HepG2 (cell line): Measurements from ENCODE around the gene PPP1R13B. TPM values are rescaled to one million over a fixed set of nuclear protein-coding genes. Genes with fewer than 3 reads are reported as not detected.
A peak's percentile ranks its signal among the peaks of the same experiment; 100 is the strongest.

Source experiments
- CBX5 ChIP-seq: sonication (generic); formaldehyde crosslinking; IDR thresholded peaks from 2 replicates; pipeline ENCODE4 v1.4.0; 2020; ENCODE audit warnings: missing genetic modification reagents, borderline replicate concordance
- DNMT3B ChIP-seq: conservative IDR thresholded peaks from 2 replicates; pipeline ENCODE4 v1.6.1; 2016; ENCODE audit warnings: missing biosample characterization, control low read depth
- FOXA1 ChIP-seq, 2 experiments: fragments of 450-650 bp in 1 of 2; sonication (generic) in 1 of 2; formaldehyde crosslinking in 1 of 2; IDR thresholded peaks; 2 replicates each; pipeline versions ENCODE4 v1.4.0 to v1.6.1; 2016 to 2020; ENCODE audit warnings: missing genetic modification reagents in 1 of 2
- HCFC1 ChIP-seq: fragments of 150-350 bp; IDR thresholded peaks from 2 replicates; pipeline ENCODE4 v1.6.1; 2014; ENCODE audit warnings: low read depth, low read length
- KMT2A ChIP-seq: sonication (generic); formaldehyde crosslinking; IDR thresholded peaks from 2 replicates; pipeline ENCODE4 v1.4.0; 2020; ENCODE audit warnings: missing genetic modification reagents
- RCOR2 ChIP-seq: IDR thresholded peaks from 2 replicates; pipeline ENCODE4 v1.6.1; 2016; ENCODE audit warnings: missing biosample characterization, missing genetic modification reagents
- SIX4 ChIP-seq: sonication (generic); formaldehyde crosslinking; IDR thresholded peaks from 2 replicates; pipeline ENCODE4 v1.4.0; 2020; ENCODE audit warnings: missing genetic modification reagents
- SMARCC2 ChIP-seq: fragments of 450-650 bp; IDR thresholded peaks from 2 replicates; pipeline ENCODE4 v1.6.1; 2017; ENCODE audit warnings: antibody characterized with exemption, mild to moderate bottlenecking
- THYN1 ChIP-seq: sonication (generic); formaldehyde crosslinking; IDR thresholded peaks from 2 replicates; pipeline ENCODE4 v1.8.1; 2023; ENCODE audit warnings: low read depth, mild to moderate bottlenecking, moderate library complexity, missing genetic modification reagents, borderline replicate concordance
- WIZ ChIP-seq: sonication (generic); formaldehyde crosslinking; IDR thresholded peaks from 2 replicates; pipeline ENCODE4 v1.5.1; 2020; ENCODE audit warnings: mild to moderate bottlenecking, missing genetic modification reagents
- ZMYM4 ChIP-seq: sonication (generic); formaldehyde crosslinking; IDR thresholded peaks from 2 replicates; pipeline ENCODE4 v1.8.1; 2023; ENCODE audit warnings: mild to moderate bottlenecking, missing genetic modification reagents
- polyA plus RNA-seq, 8 experiments: library from polyadenylated mRNA; depleted of rRNA in 3 of 8; stranded (reverse) in 7 of 8; unstranded in 1 of 8; fragments of >200 nt; fragmentation: Illumina TruSeq in 4 of 8; extraction: Trizol in 4 of 8; gene quantifications; 2 replicates each; pipeline versions ENCODE4 v1.2.1 to v1.2.3, GENCODE V29; 2011 to 2016; ENCODE audit warnings: low read depth in 4 of 8, missing spikeins in 1 of 8, mixed read lengths in 1 of 8; ENCODE audit not compliant: insufficient read depth in 1 of 8
- total RNA-seq, 5 experiments: library from RNA; depleted of rRNA; stranded (reverse); fragments of >200 nt; fragmentation: Illumina TruSeq; extraction: Trizol; gene quantifications; 2 replicates each; pipeline ENCODE4 v1.2.3, GENCODE V29; 2016; ENCODE audit warnings: low read depth in 1 of 5
- TF ChIP-seq, protein P1 (sequence below): sonication (generic); formaldehyde crosslinking; IDR thresholded peaks from 2 replicates; pipeline ENCODE4 v1.5.0; 2020; ENCODE audit warnings: mild to moderate bottlenecking, missing genetic modification reagents, borderline replicate concordance
- TF ChIP-seq, protein P2 (sequence below): sonication (generic); formaldehyde crosslinking; IDR thresholded peaks from 2 replicates; pipeline ENCODE4 v1.4.0; 2020; ENCODE audit warnings: mild to moderate bottlenecking, missing genetic modification reagents, borderline replicate concordance
- TF ChIP-seq, protein P3 (sequence below): sonication (generic); formaldehyde crosslinking; IDR thresholded peaks from 2 replicates; pipeline ENCODE4 v1.4.0; 2020; ENCODE audit warnings: mild to moderate bottlenecking, missing genetic modification reagents, borderline replicate concordance

PPP1R13B gene
- total and polyA plus RNA-seq, 2 of the 13 experiments (the other 11 are each of a cell fraction or from before 2014, with no cell fraction given), result 4.6 to 9.4 TPM

GRCh38 chr14:103854822-103855733 lies 7.7 kb upstream of the PPP1R13B start (continued):
- no peak for TF ChIP-seq THYN1
- no peak for TF ChIP-seq KMT2A (CRISPR knock-in tag)
- no peak for TF ChIP-seq SMARCC2
- TF ChIP-seq RCOR2 (CRISPR knock-in tag), result no peak
- TF ChIP-seq, protein P1, sequence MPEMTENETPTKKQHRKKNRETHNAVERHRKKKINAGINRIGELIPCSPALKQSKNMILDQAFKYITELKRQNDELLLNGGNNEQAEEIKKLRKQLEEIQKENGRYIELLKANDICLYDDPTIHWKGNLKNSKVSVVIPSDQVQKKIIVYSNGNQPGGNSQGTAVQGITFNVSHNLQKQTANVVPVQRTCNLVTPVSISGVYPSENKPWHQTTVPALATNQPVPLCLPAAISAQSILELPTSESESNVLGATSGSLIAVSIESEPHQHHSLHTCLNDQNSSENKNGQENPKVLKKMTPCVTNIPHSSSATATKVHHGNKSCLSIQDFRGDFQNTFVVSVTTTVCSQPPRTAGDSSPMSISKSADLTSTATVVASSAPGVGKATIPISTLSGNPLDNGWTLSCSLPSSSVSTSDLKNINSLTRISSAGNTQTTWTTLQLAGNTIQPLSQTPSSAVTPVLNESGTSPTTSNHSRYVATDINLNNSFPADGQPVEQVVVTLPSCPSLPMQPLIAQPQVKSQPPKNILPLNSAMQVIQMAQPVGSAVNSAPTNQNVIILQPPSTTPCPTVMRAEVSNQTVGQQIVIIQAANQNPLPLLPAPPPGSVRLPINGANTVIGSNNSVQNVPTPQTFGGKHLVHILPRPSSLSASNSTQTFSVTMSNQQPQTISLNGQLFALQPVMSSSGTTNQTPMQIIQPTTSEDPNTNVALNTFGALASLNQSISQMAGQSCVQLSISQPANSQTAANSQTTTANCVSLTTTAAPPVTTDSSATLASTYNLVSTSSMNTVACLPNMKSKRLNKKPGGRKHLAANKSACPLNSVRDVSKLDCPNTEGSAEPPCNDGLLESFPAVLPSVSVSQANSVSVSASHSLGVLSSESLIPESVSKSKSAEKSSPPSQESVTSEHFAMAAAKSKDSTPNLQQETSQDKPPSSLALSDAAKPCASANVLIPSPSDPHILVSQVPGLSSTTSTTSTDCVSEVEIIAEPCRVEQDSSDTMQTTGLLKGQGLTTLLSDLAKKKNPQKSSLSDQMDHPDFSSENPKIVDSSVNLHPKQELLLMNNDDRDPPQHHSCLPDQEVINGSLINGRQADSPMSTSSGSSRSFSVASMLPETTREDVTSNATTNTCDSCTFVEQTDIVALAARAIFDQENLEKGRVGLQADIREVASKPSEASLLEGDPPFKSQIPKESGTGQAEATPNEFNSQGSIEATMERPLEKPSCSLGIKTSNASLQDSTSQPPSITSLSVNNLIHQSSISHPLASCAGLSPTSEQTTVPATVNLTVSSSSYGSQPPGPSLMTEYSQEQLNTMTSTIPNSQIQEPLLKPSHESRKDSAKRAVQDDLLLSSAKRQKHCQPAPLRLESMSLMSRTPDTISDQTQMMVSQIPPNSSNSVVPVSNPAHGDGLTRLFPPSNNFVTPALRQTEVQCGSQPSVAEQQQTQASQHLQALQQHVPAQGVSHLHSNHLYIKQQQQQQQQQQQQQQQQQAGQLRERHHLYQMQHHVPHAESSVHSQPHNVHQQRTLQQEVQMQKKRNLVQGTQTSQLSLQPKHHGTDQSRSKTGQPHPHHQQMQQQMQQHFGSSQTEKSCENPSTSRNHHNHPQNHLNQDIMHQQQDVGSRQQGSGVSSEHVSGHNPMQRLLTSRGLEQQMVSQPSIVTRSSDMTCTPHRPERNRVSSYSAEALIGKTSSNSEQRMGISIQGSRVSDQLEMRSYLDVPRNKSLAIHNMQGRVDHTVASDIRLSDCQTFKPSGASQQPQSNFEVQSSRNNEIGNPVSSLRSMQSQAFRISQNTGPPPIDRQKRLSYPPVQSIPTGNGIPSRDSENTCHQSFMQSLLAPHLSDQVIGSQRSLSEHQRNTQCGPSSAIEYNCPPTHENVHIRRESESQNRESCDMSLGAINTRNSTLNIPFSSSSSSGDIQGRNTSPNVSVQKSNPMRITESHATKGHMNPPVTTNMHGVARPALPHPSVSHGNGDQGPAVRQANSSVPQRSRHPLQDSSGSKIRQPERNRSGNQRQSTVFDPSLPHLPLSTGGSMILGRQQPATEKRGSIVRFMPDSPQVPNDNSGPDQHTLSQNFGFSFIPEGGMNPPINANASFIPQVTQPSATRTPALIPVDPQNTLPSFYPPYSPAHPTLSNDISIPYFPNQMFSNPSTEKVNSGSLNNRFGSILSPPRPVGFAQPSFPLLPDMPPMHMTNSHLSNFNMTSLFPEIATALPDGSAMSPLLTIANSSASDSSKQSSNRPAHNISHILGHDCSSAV, result no peak
- no peak for TF ChIP-seq SIX4 (CRISPR knock-in tag)
- TF ChIP-seq WIZ, result no peak
- no peak for TF ChIP-seq HCFC1
- TF ChIP-seq ZMYM4 (CRISPR knock-in tag), result peak; percentile 23; the same call in 1 of the 2 replicates
- TF ChIP-seq CBX5 (CRISPR knock-in tag), result no peak
- TF ChIP-seq, protein P2, sequence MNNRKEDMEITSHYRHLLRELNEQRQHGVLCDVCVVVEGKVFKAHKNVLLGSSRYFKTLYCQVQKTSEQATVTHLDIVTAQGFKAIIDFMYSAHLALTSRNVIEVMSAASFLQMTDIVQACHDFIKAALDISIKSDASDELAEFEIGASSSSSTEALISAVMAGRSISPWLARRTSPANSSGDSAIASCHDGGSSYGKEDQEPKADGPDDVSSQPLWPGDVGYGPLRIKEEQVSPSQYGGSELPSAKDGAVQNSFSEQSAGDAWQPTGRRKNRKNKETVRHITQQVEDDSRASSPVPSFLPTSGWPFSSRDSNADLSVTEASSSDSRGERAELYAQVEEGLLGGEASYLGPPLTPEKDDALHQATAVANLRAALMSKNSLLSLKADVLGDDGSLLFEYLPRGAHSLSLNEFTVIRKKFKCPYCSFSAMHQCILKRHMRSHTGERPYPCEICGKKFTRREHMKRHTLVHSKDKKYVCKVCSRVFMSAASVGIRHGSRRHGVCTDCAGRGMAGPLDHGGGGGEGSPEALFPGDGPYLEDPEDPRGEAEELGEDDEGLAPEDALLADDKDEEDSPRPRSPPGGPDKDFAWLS (CRISPR knock-in tag), result no peak
- TF ChIP-seq, protein P3, sequence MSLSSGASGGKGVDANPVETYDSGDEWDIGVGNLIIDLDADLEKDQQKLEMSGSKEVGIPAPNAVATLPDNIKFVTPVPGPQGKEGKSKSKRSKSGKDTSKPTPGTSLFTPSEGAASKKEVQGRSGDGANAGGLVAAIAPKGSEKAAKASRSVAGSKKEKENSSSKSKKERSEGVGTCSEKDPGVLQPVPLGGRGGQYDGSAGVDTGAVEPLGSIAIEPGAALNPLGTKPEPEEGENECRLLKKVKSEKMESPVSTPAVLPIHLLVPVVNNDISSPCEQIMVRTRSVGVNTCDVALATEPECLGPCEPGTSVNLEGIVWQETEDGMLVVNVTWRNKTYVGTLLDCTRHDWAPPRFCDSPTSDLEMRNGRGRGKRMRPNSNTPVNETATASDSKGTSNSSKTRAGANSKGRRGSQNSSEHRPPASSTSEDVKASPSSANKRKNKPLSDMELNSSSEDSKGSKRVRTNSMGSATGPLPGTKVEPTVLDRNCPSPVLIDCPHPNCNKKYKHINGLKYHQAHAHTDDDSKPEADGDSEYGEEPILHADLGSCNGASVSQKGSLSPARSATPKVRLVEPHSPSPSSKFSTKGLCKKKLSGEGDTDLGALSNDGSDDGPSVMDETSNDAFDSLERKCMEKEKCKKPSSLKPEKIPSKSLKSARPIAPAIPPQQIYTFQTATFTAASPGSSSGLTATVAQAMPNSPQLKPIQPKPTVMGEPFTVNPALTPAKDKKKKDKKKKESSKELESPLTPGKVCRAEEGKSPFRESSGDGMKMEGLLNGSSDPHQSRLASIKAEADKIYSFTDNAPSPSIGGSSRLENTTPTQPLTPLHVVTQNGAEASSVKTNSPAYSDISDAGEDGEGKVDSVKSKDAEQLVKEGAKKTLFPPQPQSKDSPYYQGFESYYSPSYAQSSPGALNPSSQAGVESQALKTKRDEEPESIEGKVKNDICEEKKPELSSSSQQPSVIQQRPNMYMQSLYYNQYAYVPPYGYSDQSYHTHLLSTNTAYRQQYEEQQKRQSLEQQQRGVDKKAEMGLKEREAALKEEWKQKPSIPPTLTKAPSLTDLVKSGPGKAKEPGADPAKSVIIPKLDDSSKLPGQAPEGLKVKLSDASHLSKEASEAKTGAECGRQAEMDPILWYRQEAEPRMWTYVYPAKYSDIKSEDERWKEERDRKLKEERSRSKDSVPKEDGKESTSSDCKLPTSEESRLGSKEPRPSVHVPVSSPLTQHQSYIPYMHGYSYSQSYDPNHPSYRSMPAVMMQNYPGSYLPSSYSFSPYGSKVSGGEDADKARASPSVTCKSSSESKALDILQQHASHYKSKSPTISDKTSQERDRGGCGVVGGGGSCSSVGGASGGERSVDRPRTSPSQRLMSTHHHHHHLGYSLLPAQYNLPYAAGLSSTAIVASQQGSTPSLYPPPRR (CRISPR knock-in tag), result no peak
- TF ChIP-seq FOXA1 (IDR thresholded peaks at IDR 0.05), result no peak
- TF ChIP-seq FOXA1 (CRISPR knock-in tag; IDR thresholded peaks at IDR 0.05), result no peak
- TF ChIP-seq DNMT3B (CRISPR knock-in tag), result no peak
